HCT116 (cell line): ENCODE data around the gene GAB2. TPM values are rescaled to one million over a fixed set of nuclear protein-coding genes. Genes with fewer than 3 reads are reported as not detected.

Experiments
- ATAC-seq: fragments of 200-7000 bp; cut with Tn5 transposase; 2 replicates; pipeline ENCODE4 v1.9.1; 2020; ENCODE audit warnings: mild to moderate bottlenecking, moderate library complexity
- BruUV-seq: library from RNA; stranded (reverse); fragments of 400-500 nt; replicated peaks from 2 replicates; lab custom pipeline; 2021; lab: Mats Ljungman, UMichigan
- CTCF ChIA-PET: fragments of 300-600 bp; sonication (Branson Sonifier 250); formaldehyde crosslinking; loops from one replicate; lab custom pipeline; 2021; ENCODE audit warnings: antibody characterized with exemption; lab: Charles Lee
- POLR2A ChIA-PET: fragments of 300-600, 350-600 bp; sonication (Branson Sonifier 250); formaldehyde crosslinking; loops from one replicate; lab custom pipeline; 2021; ENCODE audit warnings: antibody characterized with exemption; lab: Charles Lee
- RAD21 ChIA-PET, 2 experiments: fragments of 300-600 bp; sonication (Branson Sonifier 250); formaldehyde crosslinking; loops; one replicate each; lab custom pipeline; 2023; ENCODE audit warnings: low total read pairs in 2 of 2; ENCODE audit not compliant: uncharacterized antibody in 2 of 2, unreplicated experiment in 2 of 2, low non-redundant PET in 1 of 2; lab: Charles Lee
- DNase-seq: peaks from one replicate; pipeline ENCODE4 v3.0.0-alpha.2; 2010; ENCODE audit warnings: low read depth, low spot score
- H2AFZ ChIP-seq: fragments of 200-600 bp; shearing (Covaris generic), sonication (generic); 2 replicates; pipeline ENCODE4 v1.6.1; 2017; ENCODE audit warnings: low read depth, mixed run types, mixed read lengths, antibody characterized with exemption, low read length; ENCODE audit not compliant: poor library complexity, severe bottlenecking
- H3K27ac ChIP-seq: 2 replicates; pipeline ENCODE4 v1.5.1; 2012; ENCODE audit warnings: low read depth, low read length
- H3K27me3 ChIP-seq: fragments of 200-600 bp; sonication (generic); 2 replicates; pipeline ENCODE4 v1.6.1; 2016; ENCODE audit warnings: mixed run types, low read length, mixed read lengths; ENCODE audit not compliant: insufficient read depth
- H3K36me3 ChIP-seq, 2 experiments: fragments of 200-500 bp in 1 of 2; fragments of 200-600 bp in 1 of 2; sonication (Bioruptor generic) in 1 of 2; sonication (generic) in 1 of 2; 2 replicates each; pipeline versions ENCODE4 v1.5.1 to v1.6.1; 2014 to 2016; ENCODE audit warnings: low read length in 2 of 2, inconsistent platforms in 1 of 2, mixed read lengths in 1 of 2, mixed run types in 1 of 2; ENCODE audit not compliant: insufficient read depth in 2 of 2, control insufficient read depth in 1 of 2
- H3K4me1 ChIP-seq, 2 experiments: fragments of 200-600 bp in 1 of 2; sonication (generic) in 1 of 2; 2 replicates each; pipeline versions ENCODE4 v1.5.1 to v1.6.1; 2012 to 2017; ENCODE audit warnings: low read length in 2 of 2, inconsistent platforms in 1 of 2, mild to moderate bottlenecking in 1 of 2, mixed read lengths in 1 of 2, mixed run types in 1 of 2, moderate library complexity in 1 of 2; ENCODE audit not compliant: insufficient read depth in 2 of 2, control insufficient read depth in 1 of 2
- H3K4me2 ChIP-seq: fragments of 200-600 bp; sonication (generic); 2 replicates; pipeline ENCODE4 v1.6.1; 2017; ENCODE audit warnings: mixed run types, low read length, mixed read lengths
- H3K4me3 ChIP-seq, 2 experiments: fragments of 200-600 bp in 1 of 2; sonication (generic) in 1 of 2; replicated peaks in 1 of 2; 2 replicates each; pipeline ENCODE4 v1.5.1; 2011 to 2016; ENCODE audit warnings: low read length in 2 of 2, control low read depth in 1 of 2, low read depth in 1 of 2, mild to moderate bottlenecking in 1 of 2, mixed read lengths in 1 of 2, mixed run types in 1 of 2
- H3K79me2 ChIP-seq: fragments of 200-600 bp; sonication (generic); 2 replicates; pipeline ENCODE4 v1.6.1; 2017; ENCODE audit warnings: mild to moderate bottlenecking, mixed run types, low read length, moderate library complexity, mixed read lengths; ENCODE audit not compliant: insufficient read depth
- H3K9ac ChIP-seq: fragments of 200-600 bp; sonication (generic); 2 replicates; pipeline ENCODE4 v1.6.1; 2016; ENCODE audit warnings: low read length, mixed read lengths
- H3K9me2 ChIP-seq: fragments of 200-600 bp; sonication (generic), shearing (Covaris generic); 2 replicates; pipeline ENCODE4 v1.6.1; 2017; ENCODE audit warnings: mixed run types, mild to moderate bottlenecking, moderate library complexity; ENCODE audit not compliant: insufficient read depth
- H3K9me3 ChIP-seq, 2 experiments: fragments of 200-500 bp in 1 of 2; fragments of 200-600 bp in 1 of 2; sonication (Bioruptor generic) in 1 of 2; sonication (generic) in 1 of 2; 2 replicates each; pipeline ENCODE4 v1.6.1; 2014 to 2017; ENCODE audit warnings: low read length in 2 of 2, mixed read lengths in 2 of 2, inconsistent platforms in 1 of 2, low read depth in 1 of 2, mild to moderate bottlenecking in 1 of 2, mixed run types in 1 of 2, moderate library complexity in 1 of 2; ENCODE audit not compliant: control insufficient read depth in 1 of 2, insufficient read depth in 1 of 2
- H4K20me1 ChIP-seq: fragments of 200-600 bp; sonication (generic), shearing (Covaris generic); 2 replicates; pipeline ENCODE4 v1.6.1; 2017; ENCODE audit warnings: mixed run types, mild to moderate bottlenecking, moderate library complexity; ENCODE audit not compliant: insufficient read depth
- CEBPB ChIP-seq: IDR thresholded peaks from 2 replicates; pipeline ENCODE4 v1.6.1; 2012; ENCODE audit warnings: low read depth
- EGR1 ChIP-seq: IDR thresholded peaks from 2 replicates; pipeline ENCODE4 v1.6.1; 2012; ENCODE audit warnings: low read depth
- ELF1 ChIP-seq: IDR thresholded peaks from 2 replicates; pipeline ENCODE4 v1.6.1; 2012; ENCODE audit warnings: low read depth, borderline replicate concordance
- EZH2phosphoT487 ChIP-seq: fragments of 200-600 bp; IDR thresholded peaks from 2 replicates; pipeline ENCODE4 v1.6.1; 2018; ENCODE audit warnings: antibody characterized with exemption, borderline replicate concordance
- POLR2A ChIP-seq: IDR thresholded peaks from 2 replicates; pipeline ENCODE4 v1.7.0; 2011; ENCODE audit warnings: borderline replicate concordance; ENCODE audit not compliant: insufficient read depth, insufficient read length; ENCODE audit errors: extremely low read depth
- POLR2AphosphoS5 ChIP-seq: IDR thresholded peaks from 2 replicates; pipeline ENCODE4 v1.6.1; 2011; ENCODE audit warnings: mild to moderate bottlenecking, low read depth, low read length, moderate library complexity
- RAD21 ChIP-seq: IDR thresholded peaks from 2 replicates; pipeline ENCODE4 v1.6.1; 2012; ENCODE audit warnings: low read depth, mild to moderate bottlenecking
- SIN3A ChIP-seq: IDR thresholded peaks from 2 replicates; pipeline ENCODE4 v1.6.1; 2012; ENCODE audit warnings: low read depth
- SRF ChIP-seq: IDR thresholded peaks from 2 replicates; pipeline ENCODE4 v1.6.1; 2012; ENCODE audit warnings: low read depth
- YY1 ChIP-seq: IDR thresholded peaks from 2 replicates; pipeline ENCODE4 v1.6.1; 2011; ENCODE audit warnings: low read length, low read depth, moderate library complexity, mild to moderate bottlenecking; ENCODE audit not compliant: insufficient replicate concordance; ENCODE audit errors: extremely low read depth
- ZFX ChIP-seq: fragments of 450-650 bp; IDR thresholded peaks from 2 replicates; pipeline ENCODE4 v1.6.1; 2017
- ZNF274 ChIP-seq: fragments of 200-500 bp; sonication (Bioruptor generic); IDR thresholded peaks from 2 replicates; pipeline ENCODE4 v1.6.1; 2014; ENCODE audit warnings: mild to moderate bottlenecking, low read depth, low read length, inconsistent platforms
- intact Hi-C: fragments of 100-400 bp; cut with micrococcal nuclease; formaldehyde crosslinking; loops from 2 replicates; pipeline ENCODE4 v1.10.0; 2022
- total RNA-seq: library from RNA; stranded (reverse); gene quantifications from one replicate; pipeline ENCODE4 v1.2.1, GENCODE V29; 2021; ENCODE audit not compliant: unreplicated experiment
- TF ChIP-seq, protein P1 (sequence below): IDR thresholded peaks from 2 replicates; pipeline ENCODE4 v1.6.1; 2012
- TF ChIP-seq, protein P2 (sequence below), 3 experiments: fragments of 200-600 bp in 1 of 3; sonication (generic) in 1 of 3; IDR thresholded peaks in 2 of 3; conservative IDR thresholded peaks in 1 of 3; 2 replicates each; pipeline ENCODE4 v1.5.1; 2012 to 2017; ENCODE audit warnings: low read depth in 2 of 3, low read length in 2 of 3, antibody characterized with exemption in 1 of 3, borderline replicate concordance in 1 of 3, control low read depth in 1 of 3, mild to moderate bottlenecking in 1 of 3, mixed read lengths in 1 of 3, mixed run types in 1 of 3, moderate library complexity in 1 of 3; ENCODE audit not compliant: insufficient read depth in 1 of 3

Gene GAB2
- total RNA-seq, 1 experiment from 2014 or later = 1.9 TPM

DNA sequence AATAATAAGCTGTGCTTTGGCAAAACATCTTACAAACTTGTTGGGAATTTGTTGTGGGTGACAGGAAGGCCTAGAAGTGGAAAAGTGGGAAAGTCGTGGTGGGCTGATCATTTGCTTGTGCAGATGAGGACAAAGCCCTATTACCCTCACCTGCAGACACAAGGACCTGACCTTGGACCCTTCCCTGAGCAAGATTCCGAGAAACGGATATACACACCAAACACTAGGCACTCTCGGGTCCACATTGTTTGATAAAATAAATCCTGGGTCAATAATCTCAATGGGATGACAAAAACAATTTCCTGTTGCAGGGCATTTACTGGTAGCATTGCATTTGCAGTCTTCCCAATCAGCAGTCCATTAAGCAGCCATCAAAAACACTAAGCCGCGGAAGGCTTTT lies 89.7 kb downstream of the GAB2 start:
- no peak overlapping the region for H2AFZ ChIP-seq
- CTCF ChIA-PET = no interaction called here
- ATAC-seq (no peak), DNase-seq (no peak)
- H3K4me2 ChIP-seq = no peak overlapping the region
- no peaks in the 10 kb centered on the region for H3K79me2 ChIP-seq
- no peak overlapping the region for H3K4me3 ChIP-seq
- H3K27me3 ChIP-seq = no peaks in the 10 kb centered on the region
- no peaks in the 10 kb centered on the region for H3K9me2 ChIP-seq
- RAD21 ChIA-PET = no interaction called here
- H4K20me1 ChIP-seq = no peaks in the 10 kb centered on the region
- H3K9me3 ChIP-seq = no peaks in the 10 kb centered on the region
- no peaks in the 10 kb centered on the region for H3K4me1 ChIP-seq
- TF ChIP-seq CEBPB (no peak), ZFX (no peak), YY1 (no peak), POLR2AphosphoS5 (no peak), SRF (no peak), ELF1 (no peak), POLR2A (no peak), SIN3A (no peak), EGR1 (no peak), ZNF274 (no peak), RAD21 (no peak), EZH2phosphoT487 (no peak)
- TF ChIP-seq, protein P1, sequence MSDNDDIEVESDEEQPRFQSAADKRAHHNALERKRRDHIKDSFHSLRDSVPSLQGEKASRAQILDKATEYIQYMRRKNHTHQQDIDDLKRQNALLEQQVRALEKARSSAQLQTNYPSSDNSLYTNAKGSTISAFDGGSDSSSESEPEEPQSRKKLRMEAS = no peak
- TF ChIP-seq, protein P2, sequence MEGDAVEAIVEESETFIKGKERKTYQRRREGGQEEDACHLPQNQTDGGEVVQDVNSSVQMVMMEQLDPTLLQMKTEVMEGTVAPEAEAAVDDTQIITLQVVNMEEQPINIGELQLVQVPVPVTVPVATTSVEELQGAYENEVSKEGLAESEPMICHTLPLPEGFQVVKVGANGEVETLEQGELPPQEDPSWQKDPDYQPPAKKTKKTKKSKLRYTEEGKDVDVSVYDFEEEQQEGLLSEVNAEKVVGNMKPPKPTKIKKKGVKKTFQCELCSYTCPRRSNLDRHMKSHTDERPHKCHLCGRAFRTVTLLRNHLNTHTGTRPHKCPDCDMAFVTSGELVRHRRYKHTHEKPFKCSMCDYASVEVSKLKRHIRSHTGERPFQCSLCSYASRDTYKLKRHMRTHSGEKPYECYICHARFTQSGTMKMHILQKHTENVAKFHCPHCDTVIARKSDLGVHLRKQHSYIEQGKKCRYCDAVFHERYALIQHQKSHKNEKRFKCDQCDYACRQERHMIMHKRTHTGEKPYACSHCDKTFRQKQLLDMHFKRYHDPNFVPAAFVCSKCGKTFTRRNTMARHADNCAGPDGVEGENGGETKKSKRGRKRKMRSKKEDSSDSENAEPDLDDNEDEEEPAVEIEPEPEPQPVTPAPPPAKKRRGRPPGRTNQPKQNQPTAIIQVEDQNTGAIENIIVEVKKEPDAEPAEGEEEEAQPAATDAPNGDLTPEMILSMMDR (IDR thresholded peaks at IDR 0.05 in 2 of 3, conservative IDR thresholded peaks at IDR 0.05 in 1 of 3; ENCODE audit: borderline replicate concordance in 1 of 3, insufficient read depth in 1 of 3, low read depth in 2 of 3, low read length in 2 of 3) = no peak
- TF ChIP-seq, all 23 proteins: peak for 0
- POLR2A ChIA-PET = no interaction called here
- no peaks in the 10 kb centered on the region for H3K36me3 ChIP-seq
- H3K27ac ChIP-seq = no peak overlapping the region
- H3K9ac ChIP-seq = no peak overlapping the region
- intact Hi-C loops = no loop called here
- BruUV-seq = no TSS peak
